ENCODE data around the gene GLT1D1.
"Not testable (repeated sequence)": the region's sequence is repeated elsewhere in the genome, so short reads cannot be mapped to it uniquely, and the experiment has no call there.

Gene GLT1D1

GRCh38 chr12:128820723-128821432, 32.4 kb upstream of the GLT1D1 start:
- no peak for DNase-seq (ENCODE audit: low read depth)

- no peak for DNase-seq (ENCODE audit: low read depth)
Observed at GRCh38 chr12:128823216-128823915, 29.9 kb upstream of the GLT1D1 start.

GRCh38 chr12:128823916-128824839, 29.1 kb upstream of the GLT1D1 start, which contains the start of gene SLC15A4:
Gene SLC15A4, minus strand, starts transcription at chr12:128823958. Its CDS starts 15 bp downstream, at chr12:128823943.
- DNase-seq (ENCODE audit: low read depth), result peak; percentile 78

- DNase-seq (ENCODE audit: low read depth), result no peak
Observed at GRCh38 chr12:128825835-128826234, 27.4 kb upstream of the GLT1D1 start.

GRCh38 chr12:128827724-128828123, 25.6 kb upstream of the GLT1D1 start:
- DNase-seq (ENCODE audit: low read depth), result no peak

- no peak for DNase-seq (ENCODE audit: low read depth)
Observed at GRCh38 chr12:128829861-128830504, 23.3 kb upstream of the GLT1D1 start.

- DNase-seq (ENCODE audit: low read depth), result no peak
Observed at GRCh38 chr12:128830505-128830893, 22.8 kb upstream of the GLT1D1 start.

GRCh38 chr12:128833418-128833817, 19.9 kb upstream of the GLT1D1 start:
- DNase-seq (ENCODE audit: low read depth), result no peak

GRCh38 chr12:128839885-128840284, 13.4 kb upstream of the GLT1D1 start:
- not testable (repeated sequence) for DNase-seq (ENCODE audit: low read depth)

GRCh38 chr12:128840862-128841468, 12.3 kb upstream of the GLT1D1 start:
- DNase-seq (ENCODE audit: low read depth), result no peak

- no peak for DNase-seq (ENCODE audit: low read depth)
Observed at GRCh38 chr12:128842579-128842978, 10.7 kb upstream of the GLT1D1 start.

GRCh38 chr12:128843538-128843937, 9.7 kb upstream of the GLT1D1 start:
- no peak for DNase-seq (ENCODE audit: low read depth)

- DNase-seq (ENCODE audit: low read depth), result no peak
Observed at GRCh38 chr12:128844031-128844635, 9.1 kb upstream of the GLT1D1 start.

GRCh38 chr12:128846671-128847070, 6.6 kb upstream of the GLT1D1 start:
- not testable (repeated sequence) for DNase-seq (ENCODE audit: low read depth)

GRCh38 chr12:128848371-128848770, 4.9 kb upstream of the GLT1D1 start:
- no peak for DNase-seq (ENCODE audit: low read depth)

- DNase-seq (ENCODE audit: low read depth), result not testable (repeated sequence)
Observed at GRCh38 chr12:128849806-128850205, 3.5 kb upstream of the GLT1D1 start.

- DNase-seq (ENCODE audit: low read depth), result no peak
Observed at GRCh38 chr12:128850400-128850799, 2.9 kb upstream of the GLT1D1 start.

- DNase-seq (ENCODE audit: low read depth), result not testable (repeated sequence)
Observed at GRCh38 chr12:128851429-128851828, 1.8 kb upstream of the GLT1D1 start.

GRCh38 chr12:128852026-128852698, 1.1 kb upstream of the GLT1D1 start:
- DNase-seq (ENCODE audit: low read depth), result no peak

GRCh38 chr12:128853600-128854197, 421 bp downstream of the GLT1D1 start:
- no peak for DNase-seq (ENCODE audit: low read depth)

Measured in fibroblast of the conjunctiva (primary cell).